GM12892 (cell line): ENCODE data around the gene MAP4K4.

Experiments used
- DNase-seq: peaks from one replicate; pipeline ENCODE4 v3.0.0; 2011; ENCODE audit not compliant: insufficient read length
- FAIRE-seq: peaks from 2 replicates; lab custom pipeline; 2011; peaks lifted over from hg19 to GRCh38; lab: Jason Lieb, UNC
- POLR2A ChIP-seq: IDR thresholded peaks from 2 replicates; pipeline ENCODE4 v1.6.1; 2011; ENCODE audit warnings: low read depth, low read length, control low read depth
- POLR2AphosphoS5 ChIP-seq: IDR thresholded peaks from 2 replicates; pipeline ENCODE4 v1.6.1; 2011; ENCODE audit warnings: low read depth, low read length, control low read depth
- TAF1 ChIP-seq: IDR thresholded peaks from 2 replicates; pipeline ENCODE4 v1.6.1; 2011; ENCODE audit warnings: low read depth, mild to moderate bottlenecking, control low read depth, low read length, borderline replicate concordance

MAP4K4 gene

GRCh38 chr2:101751875-101752619 is 54.5 kb downstream of the MAP4K4 start:
- FAIRE-seq = no peak
- TF ChIP-seq POLR2A = no peak
- no peak for TF ChIP-seq POLR2AphosphoS5
- no peak for TF ChIP-seq TAF1
- DNase-seq = no peak

- peak; percentile 21 for FAIRE-seq
Observed at GRCh38 chr2:101752716-101753616, 55.5 kb downstream of the MAP4K4 start.

GRCh38 chr2:101753720-101754490 is 56.4 kb downstream of the MAP4K4 start:
- no peak for FAIRE-seq
- no peak for TF ChIP-seq POLR2AphosphoS5
- no peak for TF ChIP-seq TAF1
- TF ChIP-seq POLR2A = no peak

More at GRCh38 chr2:101752716-101753616, 55.5 kb downstream of the MAP4K4 start:
- no peak for DNase-seq
- TF ChIP-seq POLR2AphosphoS5 = no peak
- no peak for TF ChIP-seq TAF1
- no peak for TF ChIP-seq POLR2A

GRCh38 chr2:101754618-101755017 is 57.1 kb downstream of the MAP4K4 start:
- TF ChIP-seq POLR2AphosphoS5 = no peak
- no peak for TF ChIP-seq POLR2A
- no peak for TF ChIP-seq TAF1
- no peak for DNase-seq
- no peak for FAIRE-seq

More at GRCh38 chr2:101753720-101754490, 56.4 kb downstream of the MAP4K4 start:
- DNase-seq = no peak

GRCh38 chr2:101756266-101756665 is 58.8 kb downstream of the MAP4K4 start:
- DNase-seq (no peak), FAIRE-seq (no peak)
- no peak for TF ChIP-seq TAF1
- no peak for TF ChIP-seq POLR2AphosphoS5
- TF ChIP-seq POLR2A = no peak

- TF ChIP-seq POLR2AphosphoS5 (no peak), TAF1 (no peak), POLR2A (no peak)
Observed at GRCh38 chr2:101758001-101758400, 60.5 kb downstream of the MAP4K4 start.

GRCh38 chr2:101759162-101759561 is 61.7 kb downstream of the MAP4K4 start:
- FAIRE-seq (no peak), DNase-seq (no peak)
- TF ChIP-seq POLR2AphosphoS5 = no peak
- no peak for TF ChIP-seq POLR2A
- TF ChIP-seq TAF1 = no peak

More at GRCh38 chr2:101758001-101758400, 60.5 kb downstream of the MAP4K4 start:
- FAIRE-seq (no peak), DNase-seq (no peak)

GRCh38 chr2:101762451-101763171 is 65.1 kb downstream of the MAP4K4 start:
- TF ChIP-seq POLR2A = no peak
- no peak for FAIRE-seq

GRCh38 chr2:101763496-101764333 is 66.2 kb downstream of the MAP4K4 start:
- DNase-seq (no peak), FAIRE-seq (no peak)
- TF ChIP-seq POLR2A (no peak), POLR2AphosphoS5 (no peak), TAF1 (no peak)

More at GRCh38 chr2:101762451-101763171, 65.1 kb downstream of the MAP4K4 start:
- no peak for DNase-seq

GRCh38 chr2:101766337-101766736 is 68.8 kb downstream of the MAP4K4 start:
- TF ChIP-seq POLR2A (no peak), TAF1 (no peak), POLR2AphosphoS5 (no peak)
- DNase-seq (no peak), FAIRE-seq (no peak)
